ENCODE data around the gene CDKAL1.

The CDKAL1 gene

GRCh38 chr6:20569000-20569610 is 34.8 kb downstream of the CDKAL1 start:
- H3K4me1 ChIP-seq (ENCODE audit: insufficient read depth, low read length, poor library complexity, severe bottlenecking): peaks cover 68% of the 10 kb centered on the region
- H3K36me3 ChIP-seq (ENCODE audit: insufficient read depth, low read length): no peaks in the 10 kb centered on the region
- H3F3A ChIP-seq (ENCODE audit: low read depth): peaks cover 17% of the 10 kb centered on the region
- H3K9ac ChIP-seq (ENCODE audit: low read depth, low read length, poor library complexity, severe bottlenecking): peak overlapping the region; percentile 52
- H3K4me3 ChIP-seq (ENCODE audit: low read length, poor library complexity, severe bottlenecking): no peak overlapping the region
- TF ChIP-seq EZH2phosphoT487 (IDR thresholded peaks at IDR 0.05; ENCODE audit: borderline replicate concordance): no peak
- no peak for TF ChIP-seq CTCF (conservative IDR thresholded peaks at IDR 0.05; ENCODE audit: low read length)
- peak overlapping the region; percentile 13 for H3K4me2 ChIP-seq (ENCODE audit: low read depth, low read length, poor library complexity, severe bottlenecking)
- H4K20me1 ChIP-seq (ENCODE audit: insufficient read depth, low read length, poor library complexity, severe bottlenecking): no peaks in the 10 kb centered on the region
- H3K27me3 ChIP-seq (ENCODE audit: insufficient read depth, low read length, poor library complexity, severe bottlenecking): no peaks in the 10 kb centered on the region
- H3K9me2 ChIP-seq (replicated peaks; ENCODE audit: low read depth, low read length): no peaks in the 10 kb centered on the region
- no peak overlapping the region for H2AFZ ChIP-seq (ENCODE audit: low read length)
- H3K9me3 ChIP-seq (ENCODE audit: insufficient read depth, low read depth, low read length): no peaks in the 10 kb centered on the region
- H3K79me2 ChIP-seq (ENCODE audit: insufficient read depth, low read length): peaks cover 84% of the 10 kb centered on the region

GRCh38 chr6:20571261-20571660 is 37.0 kb downstream of the CDKAL1 start:
- Histone ChIP-seq H3K79me2 (ENCODE audit: insufficient read depth, low read length) (peaks cover 77% of the 10 kb centered on the region), H3K9me3 (ENCODE audit: insufficient read depth, low read depth, low read length) (no peaks in the 10 kb centered on the region), H3K4me1 (ENCODE audit: insufficient read depth, low read length, poor library complexity, severe bottlenecking) (peaks cover 73% of the 10 kb centered on the region), H3K27me3 (ENCODE audit: insufficient read depth, low read length, poor library complexity, severe bottlenecking) (no peaks in the 10 kb centered on the region), H3K36me3 (ENCODE audit: insufficient read depth, low read length) (no peaks in the 10 kb centered on the region), H3K4me2 (ENCODE audit: low read depth, low read length, poor library complexity, severe bottlenecking) (no peak overlapping the region), H3F3A (ENCODE audit: low read depth) (0 out of 2 replicates have a peak, but pooled peaks cover 15% of the 10 kb centered on the region), H3K4me3 (ENCODE audit: low read length, poor library complexity, severe bottlenecking) (no peak overlapping the region), H4K20me1 (ENCODE audit: insufficient read depth, low read length, poor library complexity, severe bottlenecking) (no peaks in the 10 kb centered on the region), H2AFZ (ENCODE audit: low read length) (no peak overlapping the region), H3K9me2 (replicated peaks; ENCODE audit: low read depth, low read length) (no peaks in the 10 kb centered on the region), H3K9ac (ENCODE audit: low read depth, low read length, poor library complexity, severe bottlenecking) (peak overlapping the region; percentile 40)
- TF ChIP-seq EZH2phosphoT487 (IDR thresholded peaks at IDR 0.05; ENCODE audit: borderline replicate concordance) (no peak), CTCF (conservative IDR thresholded peaks at IDR 0.05; ENCODE audit: low read length) (no peak)

- Histone ChIP-seq H3K79me2 (ENCODE audit: insufficient read depth, low read length) (peaks cover 73% of the 10 kb centered on the region), H3K9me3 (ENCODE audit: insufficient read depth, low read depth, low read length) (no peaks in the 10 kb centered on the region), H3K9ac (ENCODE audit: low read depth, low read length, poor library complexity, severe bottlenecking) (peak overlapping the region; percentile 84), H3K36me3 (ENCODE audit: insufficient read depth, low read length) (peaks cover 5% of the 10 kb centered on the region; the same call in 1 of the 2 replicates), H3K4me1 (ENCODE audit: insufficient read depth, low read length, poor library complexity, severe bottlenecking) (peaks cover 73% of the 10 kb centered on the region), H3K4me2 (ENCODE audit: low read depth, low read length, poor library complexity, severe bottlenecking) (peak overlapping the region; percentile 7), H3K27me3 (ENCODE audit: insufficient read depth, low read length, poor library complexity, severe bottlenecking) (no peaks in the 10 kb centered on the region), H2AFZ (ENCODE audit: low read length) (no peak overlapping the region), H4K20me1 (ENCODE audit: insufficient read depth, low read length, poor library complexity, severe bottlenecking) (no peaks in the 10 kb centered on the region), H3F3A (ENCODE audit: low read depth) (0 out of 2 replicates have a peak, but pooled peaks cover 15% of the 10 kb centered on the region), H3K4me3 (ENCODE audit: low read length, poor library complexity, severe bottlenecking) (no peak overlapping the region), H3K9me2 (replicated peaks; ENCODE audit: low read depth, low read length) (no peaks in the 10 kb centered on the region)
- TF ChIP-seq EZH2phosphoT487 (IDR thresholded peaks at IDR 0.05; ENCODE audit: borderline replicate concordance) (no peak), CTCF (conservative IDR thresholded peaks at IDR 0.05; ENCODE audit: low read length) (no peak)
Observed at GRCh38 chr6:20572288-20572687, 38.0 kb downstream of the CDKAL1 start.
